Measurements from ENCODE around the gene ANXA6.

Gene ANXA6

DNA sequence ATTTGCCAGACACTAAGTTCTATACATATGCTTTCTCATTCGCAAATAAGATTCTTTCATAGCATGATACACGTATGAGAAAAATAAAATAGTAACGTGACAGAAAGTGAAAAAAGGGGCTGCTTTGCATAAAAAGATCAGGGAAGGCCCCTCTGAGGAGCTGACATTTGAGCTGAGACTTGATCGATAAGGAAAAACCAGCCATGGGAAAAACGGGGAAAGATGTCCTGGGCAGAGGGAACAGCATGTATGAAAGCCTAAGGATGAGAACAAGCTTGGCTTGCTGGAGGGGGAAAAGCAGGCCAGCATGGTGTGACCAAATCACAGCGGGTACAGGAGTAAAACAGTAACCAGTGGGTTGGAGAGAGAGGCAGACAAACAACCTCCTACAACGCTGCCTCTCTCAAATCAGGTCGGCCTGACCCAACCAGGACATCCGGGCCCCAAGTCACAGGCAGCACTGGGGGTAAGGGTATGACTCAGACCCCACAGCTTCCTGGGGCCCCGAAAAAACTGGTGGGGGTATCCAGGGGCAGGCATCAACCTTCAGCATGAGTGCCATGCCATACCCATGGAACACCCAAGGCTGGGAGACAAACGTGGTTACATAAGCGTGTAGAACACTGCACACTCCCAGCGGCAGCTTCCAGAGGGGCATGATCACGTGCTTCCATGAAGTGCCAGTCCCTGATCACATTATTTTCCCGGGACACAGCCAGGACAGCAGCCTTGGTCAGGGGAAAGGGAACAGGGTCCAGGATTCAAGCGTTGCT is 78.9 kb downstream of the ANXA6 start:
- no peak for DNase-seq

DNA sequence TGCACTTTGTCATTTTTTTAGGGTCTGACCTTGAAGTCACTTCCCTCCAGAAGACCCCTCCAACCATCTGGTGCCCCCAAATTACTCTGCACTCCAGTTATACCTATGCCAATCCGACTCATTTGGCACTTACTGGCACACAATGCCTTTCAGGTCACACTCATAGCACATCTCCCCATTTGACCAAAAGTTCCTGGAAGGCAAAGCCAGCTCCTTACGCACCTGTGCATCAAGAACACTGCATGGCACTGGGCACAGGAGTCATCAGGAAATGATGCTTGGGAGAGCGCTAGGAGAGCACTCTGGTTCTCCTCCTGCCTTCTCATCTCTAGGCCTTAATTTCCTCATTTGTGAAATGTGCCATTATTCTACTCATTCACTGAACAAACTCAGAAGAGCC is 79.6 kb downstream of the ANXA6 start:
- DNase-seq: no peak

DNA sequence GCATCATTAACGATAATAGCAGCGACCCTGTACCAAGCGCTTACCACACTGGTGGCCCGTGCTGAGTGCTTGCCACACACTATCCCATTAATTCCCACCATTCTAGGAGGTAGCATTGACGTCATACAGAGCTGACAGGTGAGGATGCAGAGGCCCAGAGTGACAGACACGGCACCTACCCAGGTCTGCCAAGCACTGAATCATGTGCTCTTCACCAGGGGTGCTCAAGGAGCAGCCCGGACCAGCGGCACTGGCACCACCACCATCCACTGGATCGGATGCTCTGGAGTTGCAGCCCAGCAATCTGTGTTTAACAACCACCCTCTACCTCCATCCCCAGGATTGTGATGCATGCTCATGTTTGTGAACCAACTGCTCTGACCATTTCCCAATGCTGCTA is 80.2 kb downstream of the ANXA6 start:
- DNase-seq: no peak

DNA sequence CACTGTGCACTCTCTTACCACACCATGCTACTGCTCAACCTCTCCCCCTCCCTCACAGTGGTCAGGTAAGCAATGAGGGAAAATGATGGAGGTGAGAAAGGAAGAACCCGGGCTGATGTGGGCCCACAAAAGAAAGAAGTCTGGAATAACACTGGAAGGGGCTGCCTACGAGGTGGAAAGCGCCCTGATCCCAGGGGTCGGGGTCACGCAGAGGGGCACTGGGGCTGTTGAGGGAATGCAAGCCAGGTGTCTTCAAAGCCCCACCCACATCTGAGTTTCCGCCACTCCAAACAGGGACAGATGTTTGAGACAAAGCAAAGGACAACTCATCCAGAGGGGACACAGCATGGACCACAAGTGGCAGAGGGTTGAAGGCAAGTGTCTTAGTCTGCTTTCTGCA is 81.0 kb downstream of the ANXA6 start:
- DNase-seq: no peak

DNA sequence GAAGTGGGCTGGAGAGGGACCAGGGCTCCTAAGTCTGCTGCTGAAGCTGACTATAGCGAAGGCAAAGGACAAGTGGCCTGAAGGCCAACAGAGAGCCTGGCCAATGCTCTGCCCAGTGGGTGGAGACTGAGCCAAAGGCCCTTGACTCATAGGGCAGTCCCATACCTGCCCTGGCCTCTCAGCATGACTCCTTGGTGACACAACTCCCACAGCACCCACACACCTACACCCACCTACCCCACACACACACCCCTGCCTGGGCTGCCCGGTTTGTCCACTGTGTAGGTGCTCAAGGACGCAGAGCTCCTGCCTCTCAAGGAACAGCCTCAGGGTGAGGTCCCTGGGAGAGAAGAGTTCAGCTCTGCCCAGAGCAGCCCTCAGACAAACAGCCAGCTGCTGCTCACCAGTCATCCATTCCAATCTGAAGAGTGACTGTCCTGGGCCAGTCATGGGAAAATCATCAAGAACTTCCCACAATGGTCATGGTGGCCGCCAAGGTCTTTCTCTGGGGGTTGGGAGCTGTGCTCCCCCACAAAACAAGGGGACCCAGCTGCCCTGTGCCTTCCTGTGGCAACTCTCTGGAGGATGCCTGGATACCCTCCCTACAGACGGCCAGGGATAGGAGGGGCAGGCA is 81.8 kb downstream of the ANXA6 start:
- no peak for DNase-seq

DNA sequence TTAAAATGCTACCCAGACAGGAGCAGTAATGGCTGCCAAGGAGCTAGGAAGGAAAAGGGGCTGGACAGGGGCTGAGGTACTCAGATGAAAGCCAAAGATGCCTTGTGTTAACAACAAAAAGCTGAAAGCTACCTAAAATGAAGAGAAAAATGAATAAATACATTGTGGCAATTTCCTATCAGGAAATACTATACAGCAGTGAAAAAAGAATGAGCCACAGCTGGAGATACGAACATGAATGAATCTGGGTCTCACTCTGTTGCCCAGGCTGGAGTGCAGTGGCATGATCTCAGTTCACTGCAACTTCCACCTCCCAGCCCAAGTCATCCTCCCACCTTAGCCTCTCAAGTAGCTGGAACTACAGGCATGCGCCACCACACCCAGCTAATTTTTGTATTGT is 83.0 kb downstream of the ANXA6 start:
- DNase-seq: no peak

DNA sequence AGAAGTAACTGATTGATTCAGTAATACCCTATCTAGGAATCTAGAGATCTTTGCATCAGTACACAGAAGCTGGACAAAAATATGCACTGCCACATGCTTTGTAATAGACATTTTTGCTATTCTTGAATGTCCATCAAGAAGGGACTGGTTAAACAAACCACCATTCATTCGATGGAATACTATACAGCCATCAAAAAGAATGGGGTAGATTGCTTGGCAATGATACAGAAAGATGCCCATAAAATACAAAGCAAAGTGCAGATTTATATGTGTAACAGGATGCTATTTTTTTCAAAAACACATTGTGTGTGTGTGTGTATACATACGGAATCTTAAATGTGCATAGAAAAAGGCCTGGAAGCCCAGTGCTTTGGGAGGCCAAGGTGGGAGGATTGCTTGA is 84.3 kb downstream of the ANXA6 start:
- no peak for DNase-seq

DNA sequence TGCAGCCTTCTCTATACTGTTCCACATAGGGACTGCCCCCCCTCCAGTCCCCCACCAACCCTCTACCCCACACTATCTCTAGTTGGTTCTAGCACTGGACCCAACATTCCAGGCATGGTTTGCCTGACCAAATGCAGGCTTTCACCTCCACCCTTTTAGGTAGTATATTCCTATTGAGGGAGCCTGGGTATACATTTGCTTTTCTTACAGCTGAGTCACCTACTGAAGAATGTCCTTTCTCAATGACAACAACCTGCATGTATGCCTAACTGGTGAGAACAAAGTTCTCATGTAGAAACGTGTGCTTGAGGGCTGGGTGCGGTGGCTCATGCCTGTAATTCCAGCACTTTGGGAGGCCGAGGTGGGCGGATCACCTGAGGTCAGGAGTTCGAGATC is 85.0 kb downstream of the ANXA6 start:
- no peak for DNase-seq

DNA sequence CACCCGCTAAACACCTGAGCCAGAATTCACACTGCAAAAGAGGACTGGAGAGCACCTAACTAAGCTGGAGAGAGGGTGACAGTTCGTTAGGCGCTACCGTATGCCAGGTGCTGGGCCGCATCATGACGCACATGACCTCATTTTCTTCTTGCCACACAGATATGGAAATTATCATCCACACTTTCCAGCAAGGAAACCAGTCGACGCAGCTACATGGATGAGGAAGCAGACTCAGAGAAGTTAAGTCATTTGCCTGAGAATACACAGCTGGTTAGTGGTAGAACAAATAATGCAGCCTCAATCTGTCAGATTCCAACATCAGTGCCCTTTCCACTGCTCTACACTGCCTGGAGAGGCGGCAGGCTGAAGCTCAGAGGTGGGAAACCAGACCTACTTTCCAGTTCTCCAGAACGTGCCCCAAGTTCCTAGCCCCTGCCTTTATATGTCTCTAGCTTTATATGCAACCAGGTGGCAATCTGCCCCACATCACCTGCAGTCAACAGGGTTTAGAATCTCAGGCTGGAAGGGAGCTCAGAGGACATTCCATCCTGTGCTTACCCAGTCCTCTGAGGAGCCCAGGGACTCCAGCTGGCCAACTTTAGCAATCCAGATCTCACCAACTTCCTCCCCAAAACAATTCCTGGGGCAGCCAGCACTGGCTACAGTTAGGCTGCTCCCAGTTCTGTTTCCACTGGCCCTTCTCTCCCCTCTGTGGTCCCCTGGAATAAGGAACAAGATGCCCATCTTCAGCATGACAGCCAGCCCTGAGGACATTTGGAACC is 85.5 kb downstream of the ANXA6 start:
- no peak for DNase-seq

DNA sequence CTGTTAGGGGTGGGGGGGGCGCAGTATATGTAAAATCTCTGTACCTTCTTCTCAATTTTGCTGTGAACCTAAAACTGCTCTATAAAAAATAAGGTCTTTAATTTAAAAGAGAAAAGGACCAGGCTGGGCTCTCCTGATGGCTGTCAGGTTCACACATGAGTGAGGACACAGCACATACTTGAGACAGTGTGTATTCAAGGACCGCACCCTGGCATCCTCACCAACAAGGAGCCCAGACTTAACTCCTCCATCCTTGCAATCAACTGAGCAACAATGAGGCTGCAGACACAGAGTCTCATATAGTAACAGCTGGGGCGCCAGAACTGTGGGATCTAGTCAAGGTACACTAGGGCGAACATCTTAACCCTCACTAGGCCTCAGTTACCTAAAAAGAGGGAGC is 86.6 kb downstream of the ANXA6 start:
- no peak for DNase-seq

DNA sequence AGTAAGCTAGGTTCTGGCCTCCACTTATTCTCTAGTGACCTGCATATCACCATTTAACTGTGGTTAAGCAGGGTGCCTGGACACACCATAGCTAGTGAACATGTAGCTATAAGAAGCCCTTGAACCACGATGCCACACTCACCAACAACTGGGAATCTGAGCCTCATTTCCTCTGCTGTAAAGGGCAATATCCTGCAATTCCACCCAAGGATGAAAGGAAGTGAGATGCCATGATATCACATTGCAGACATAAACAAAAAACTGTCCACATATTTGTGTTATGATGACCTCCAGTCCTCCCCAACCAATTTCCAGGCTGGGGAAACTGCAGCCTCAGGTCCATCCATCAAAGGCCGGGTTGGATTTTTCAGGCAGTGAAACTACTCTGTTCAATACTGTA is 87.1 kb downstream of the ANXA6 start:
- no peak for DNase-seq

DNA sequence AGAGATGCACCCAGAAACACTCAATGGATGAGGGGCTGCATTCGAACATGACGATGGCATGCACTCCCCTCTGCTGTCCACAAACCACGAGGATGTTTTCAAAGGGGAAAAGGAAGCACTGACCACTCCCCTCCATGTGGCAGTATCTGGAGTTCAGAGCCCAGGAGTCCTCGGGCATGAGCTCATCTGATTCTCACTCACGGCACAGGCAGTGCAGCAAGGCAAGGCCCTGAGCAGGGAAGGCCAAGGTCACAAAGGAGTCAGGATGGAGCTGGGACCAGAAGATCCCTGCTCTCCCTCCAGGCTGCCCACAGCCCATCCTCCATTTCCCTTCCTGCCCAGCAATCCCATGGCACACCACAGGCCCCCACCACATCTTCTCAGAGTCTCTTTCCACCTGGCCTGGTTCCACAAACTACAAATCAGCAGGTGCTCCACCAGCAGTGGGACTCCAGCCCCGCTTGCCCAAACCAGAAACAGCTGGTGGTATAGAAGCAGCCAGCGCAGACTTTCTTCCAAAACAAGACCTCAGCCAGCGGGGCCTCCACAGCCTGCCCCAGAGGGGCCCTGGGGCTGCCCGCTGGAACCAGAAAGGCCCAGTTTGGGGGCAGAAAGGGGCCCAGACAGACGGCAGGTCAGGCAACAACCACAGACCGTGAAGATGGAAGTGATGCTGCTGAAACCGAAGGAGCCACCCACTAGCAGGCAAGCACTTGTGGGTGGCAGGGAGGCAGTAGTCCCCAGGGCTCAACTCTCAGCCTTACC is 89.0 kb downstream of the ANXA6 start:
- DNase-seq: peak; percentile 26

DNA sequence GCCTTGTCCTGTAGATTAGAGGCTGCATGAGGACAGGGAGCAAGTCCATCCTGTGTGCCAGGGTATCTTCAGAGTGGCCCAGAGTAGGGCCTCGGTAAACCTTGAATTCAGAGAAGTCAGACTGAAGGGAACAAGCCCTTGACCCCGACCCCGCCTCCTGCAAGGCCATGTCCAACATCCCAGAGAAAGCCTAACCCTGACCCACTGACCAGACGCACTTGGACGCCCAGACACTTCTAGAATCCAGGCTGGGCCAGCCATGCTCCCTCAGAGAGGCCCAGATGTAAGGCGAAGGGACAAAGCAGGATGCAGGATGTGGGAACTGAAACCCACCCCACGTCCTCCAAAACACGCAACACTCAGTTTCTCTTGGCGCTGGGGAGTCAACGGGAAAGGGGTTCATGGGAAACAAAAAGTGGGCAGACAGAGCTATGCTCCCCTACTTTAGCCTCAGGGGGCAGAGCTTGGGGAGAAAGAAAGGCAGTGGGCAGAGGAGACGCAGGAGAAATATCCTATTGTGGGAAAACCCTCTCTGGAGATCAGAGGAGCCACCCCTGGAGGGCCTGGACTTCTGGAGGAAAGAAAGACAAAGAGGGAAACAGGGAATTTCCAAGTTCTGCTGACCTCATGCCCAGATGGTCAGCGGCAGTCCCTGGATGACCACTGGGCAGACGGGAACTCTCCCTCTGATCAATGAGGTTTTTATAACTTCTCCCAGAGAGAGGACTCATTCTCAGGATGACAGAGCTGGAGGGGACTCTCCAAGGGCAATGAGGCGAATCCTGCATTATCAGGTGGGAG is 89.7 kb downstream of the ANXA6 start:
- DNase-seq: no peak

DNA sequence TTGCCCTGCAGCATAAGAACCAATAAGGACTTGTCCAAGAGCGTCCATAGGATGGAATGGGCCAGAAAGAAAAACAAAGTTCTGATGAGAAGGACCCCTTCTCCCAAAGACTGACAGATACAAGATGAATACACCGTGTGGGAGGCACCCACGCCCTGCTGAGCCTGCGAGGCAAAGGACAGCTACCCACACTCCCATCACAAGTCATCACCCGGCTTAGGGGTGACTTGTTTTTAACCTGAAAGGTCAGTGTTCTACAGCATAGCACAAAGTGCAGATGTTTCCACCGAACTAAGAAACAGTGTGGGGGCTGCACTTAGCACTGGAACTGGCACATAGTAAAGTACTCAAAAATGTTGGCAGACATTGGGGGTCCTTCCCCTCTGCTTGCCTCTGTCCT is 90.7 kb downstream of the ANXA6 start:
- DNase-seq: no peak

DNA sequence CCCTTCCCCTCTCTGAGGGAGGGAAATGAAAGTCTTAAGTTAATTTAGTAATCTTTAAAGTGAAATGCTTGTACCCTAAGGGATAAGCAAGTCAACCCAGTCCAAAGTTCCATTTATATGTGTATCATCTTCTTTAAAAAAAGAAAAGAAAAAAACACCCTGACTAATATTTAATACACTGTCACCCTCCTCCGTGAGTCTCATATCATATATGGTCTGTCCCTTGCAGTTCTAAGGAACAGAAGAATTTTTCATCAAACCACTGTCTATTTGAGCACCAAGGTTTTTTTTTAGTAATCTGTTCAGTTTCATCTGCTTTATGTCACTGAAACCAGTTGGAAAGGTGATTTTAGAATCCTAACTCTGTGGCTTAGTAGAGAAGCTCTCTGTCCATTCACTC is 92.0 kb downstream of the ANXA6 start:
- DNase-seq: no peak

DNA sequence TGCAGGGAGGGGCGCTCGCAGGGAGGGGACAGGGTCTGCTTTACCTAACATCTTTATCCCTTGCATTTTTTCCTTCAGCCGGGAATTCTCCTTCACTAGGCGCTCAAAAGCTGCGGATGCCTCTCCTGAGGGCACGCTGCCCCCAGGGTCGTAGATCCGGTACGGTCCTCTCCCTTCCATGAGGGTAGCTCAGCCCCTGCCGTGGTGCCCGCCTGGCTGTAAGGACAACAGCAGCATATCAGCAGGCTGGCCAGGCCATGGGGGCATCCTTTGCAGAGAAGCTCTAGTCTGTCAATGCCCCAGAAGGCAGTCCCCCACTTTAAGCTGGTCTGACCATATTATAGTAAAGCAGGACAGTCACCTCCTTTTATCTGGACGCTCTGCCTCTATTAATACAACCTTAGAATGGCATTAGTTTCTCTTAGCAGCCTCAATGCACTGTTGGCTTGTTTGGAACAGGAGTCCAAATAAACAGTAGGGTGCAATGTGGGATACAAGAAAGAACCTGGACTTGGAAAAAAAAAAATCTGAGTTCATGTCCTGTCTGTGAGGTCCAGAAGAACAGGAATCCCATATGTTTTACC is 92.6 kb downstream of the ANXA6 start:
- DNase-seq: no peak

DNA sequence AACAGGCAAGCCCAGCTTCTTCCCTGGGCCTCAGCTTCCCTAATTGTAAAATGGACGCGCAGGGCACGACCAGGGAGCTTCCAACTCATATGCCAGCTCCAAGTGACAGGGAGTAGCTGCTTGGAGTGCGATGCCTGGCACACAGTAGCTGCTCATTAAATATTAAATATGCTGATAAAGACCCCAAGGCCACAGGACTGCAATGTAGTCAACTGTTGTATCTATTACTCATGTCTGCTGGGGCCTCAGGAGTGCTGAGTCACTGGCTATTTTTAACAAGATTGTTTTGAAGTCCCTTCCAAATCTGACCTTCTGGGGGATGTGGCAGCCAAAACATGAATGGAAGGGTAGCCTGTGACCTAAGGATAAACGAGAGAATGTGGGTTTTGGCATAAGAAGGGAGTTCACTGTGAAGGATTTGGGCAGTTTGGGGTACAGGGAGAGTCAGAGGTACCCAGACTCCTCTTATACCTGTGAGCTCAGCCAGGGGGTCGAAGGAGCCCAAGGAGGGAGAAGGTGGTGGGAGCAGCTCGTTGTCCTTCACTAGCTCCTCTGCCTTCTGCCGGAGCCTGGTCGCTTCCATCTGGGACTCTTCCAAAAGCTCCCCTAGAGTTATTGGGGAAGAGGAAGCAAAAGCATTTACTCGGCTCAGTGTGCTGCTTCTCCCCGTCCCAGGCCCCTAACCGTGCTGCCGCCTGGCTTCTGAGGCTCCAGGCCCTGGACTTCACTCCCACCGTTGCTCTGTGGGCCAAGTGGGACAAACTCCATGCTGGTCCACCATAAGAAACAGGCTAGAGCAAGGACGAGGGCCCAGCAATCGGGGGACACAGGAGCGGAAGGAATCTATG is 94.2 kb downstream of the ANXA6 start:
- no peak for DNase-seq

DNA sequence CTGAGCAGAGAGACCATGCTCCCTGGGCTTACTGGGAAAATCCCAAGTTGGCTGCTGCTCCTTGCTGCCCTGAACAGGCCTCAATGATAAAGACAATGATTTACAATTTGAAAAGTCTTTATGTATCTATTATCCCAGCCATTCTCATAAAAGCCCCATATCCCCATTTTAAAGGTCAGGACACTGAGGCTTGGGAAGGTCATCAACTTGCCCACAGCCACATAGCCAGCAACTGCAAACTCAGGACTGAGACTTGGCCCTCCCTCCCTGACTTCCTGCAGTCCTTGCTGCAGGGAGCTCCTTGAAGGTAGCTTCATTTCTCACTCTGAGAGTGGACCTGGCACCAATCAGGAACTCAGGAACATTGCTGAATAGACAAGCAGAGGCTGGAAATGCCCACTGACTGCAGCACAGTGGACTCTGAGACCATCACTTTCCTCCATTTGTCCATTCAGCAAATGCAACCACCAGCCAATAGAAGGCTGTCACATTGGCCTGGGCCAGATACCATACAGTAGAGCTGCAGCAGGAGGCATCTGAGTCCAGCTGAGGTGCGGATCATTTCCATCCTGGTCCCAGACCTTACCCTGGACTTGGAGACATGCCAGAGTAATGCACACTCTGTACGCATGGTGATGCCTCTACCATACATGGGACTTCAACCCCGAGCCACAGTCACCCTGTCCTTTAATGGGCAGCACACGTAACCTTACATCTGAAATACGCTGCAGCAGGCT is 95.0 kb downstream of the ANXA6 start:
- no peak for DNase-seq

DNA sequence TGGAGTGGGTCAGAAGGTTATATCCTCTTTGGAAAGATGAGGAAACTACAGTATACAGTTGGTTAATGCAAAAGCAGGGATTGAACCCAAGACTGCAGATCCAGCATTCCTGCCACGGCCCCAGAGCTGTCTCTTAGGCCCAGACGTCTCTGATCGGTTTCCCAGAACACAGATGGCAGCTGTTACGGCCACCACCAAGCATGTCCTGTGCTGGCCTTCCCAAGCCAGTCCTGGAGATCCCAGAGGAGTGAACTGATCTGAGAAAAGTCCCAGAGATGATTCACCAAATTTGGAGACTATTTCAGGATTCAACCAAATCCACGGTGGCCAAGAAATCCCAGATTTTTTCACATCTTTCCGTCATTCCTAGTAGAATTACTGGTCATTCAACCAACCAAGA is 96.8 kb downstream of the ANXA6 start:
- no peak for DNase-seq

DNA sequence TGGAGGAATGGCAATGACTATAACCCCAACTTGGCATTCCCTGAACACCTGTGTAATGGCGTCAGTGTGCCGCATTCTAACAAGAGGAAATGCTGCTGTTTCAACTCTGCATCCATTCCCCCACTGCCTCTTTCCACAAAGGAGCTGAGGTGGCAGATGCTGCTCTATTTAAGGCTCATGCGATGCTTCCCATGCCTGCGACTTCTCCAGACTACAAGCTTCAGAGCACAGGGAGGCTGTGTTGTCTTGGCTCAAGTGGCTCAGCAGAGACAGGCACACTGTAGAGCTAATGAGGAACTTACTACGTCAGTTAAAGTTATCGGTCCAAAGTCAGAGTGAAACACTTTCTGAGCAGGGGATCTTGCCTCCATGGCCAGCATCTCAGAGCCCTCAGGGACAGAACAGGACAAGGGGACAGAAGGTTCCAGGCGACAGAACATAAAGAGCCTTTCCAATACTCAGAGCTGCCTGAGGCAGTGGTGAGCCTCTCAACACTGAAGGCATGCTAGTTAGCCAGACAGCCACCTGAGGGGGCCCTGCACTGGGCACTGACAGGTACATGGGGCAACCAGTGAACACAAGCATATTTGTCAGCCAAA is 98.6 kb downstream of the ANXA6 start:
- no peak for DNase-seq
